ENCODE measurements around the gene ZSCAN10. TPM values are rescaled to one million over a fixed set of nuclear protein-coding genes. Genes with fewer than 3 reads are reported as not detected.

Gene ZSCAN10
- total and polyA plus RNA-seq, 10 donors, result 0.02 to 0.85 (median 0.06) TPM; not detected in 7

Small RNAs within 50 kb of the gene (small RNA-seq; reads per million reads assigned to genes)
- gene RNU1-22P, result 0 to 0.08 (median 0.03) reads per million in 4 donors

Other genes with a start within 250 kb of the ZSCAN10 start
- under 1 TPM in 1 of 7 donors, not detected in 6; 0.60 TPM for gene PRSS22, start 241.1 kb downstream of the ZSCAN10 start, total RNA-seq
- gene PRSS22, start 241.1 kb downstream of the ZSCAN10 start, polyA plus RNA-seq, result under 1 TPM in 2 of 3 donors, not detected in 1; 0.19 to 0.33 TPM
- gene FLYWCH2, start 216.1 kb downstream of the ZSCAN10 start, total RNA-seq, result 10 to 100 TPM; 27.5 to 98.6 (median 48.4) TPM
- 10 to 100 TPM; 31.6 to 62.6 (median 49.5) TPM for gene FLYWCH2, start 216.1 kb downstream of the ZSCAN10 start, polyA plus RNA-seq
- 10 to 100 TPM; 34.8 to 79.3 (median 57.0) TPM for gene FLYWCH1, start 187.4 kb downstream of the ZSCAN10 start, total RNA-seq
- 10 to 100 TPM; 14.0 to 47.0 (median 43.9) TPM for gene FLYWCH1, start 187.4 kb downstream of the ZSCAN10 start, polyA plus RNA-seq
- gene KREMEN2, start 135.0 kb downstream of the ZSCAN10 start, total RNA-seq, result 1 to 10 TPM in 1 of 7 donors, under 1 TPM in 1, not detected in 5; 0.40 to 1.0 TPM
- gene KREMEN2, start 135.0 kb downstream of the ZSCAN10 start, polyA plus RNA-seq, result 1 to 10 TPM in 1 of 3 donors, under 1 TPM in 2; 0.41 to 1.2 (median 0.42) TPM
- 1 to 10 TPM; 3.3 to 9.0 (median 6.4) TPM for gene PAQR4, start 129.9 kb downstream of the ZSCAN10 start, total RNA-seq
- 1 to 10 TPM; 2.1 to 7.1 (median 6.3) TPM for gene PAQR4, start 129.9 kb downstream of the ZSCAN10 start, polyA plus RNA-seq
- 1 to 10 TPM; 3.3 to 9.6 (median 5.6) TPM for gene PKMYT1, start 118.8 kb downstream of the ZSCAN10 start, total RNA-seq
- gene PKMYT1, start 118.8 kb downstream of the ZSCAN10 start, polyA plus RNA-seq, result 10 to 100 TPM in 1 of 3 donors, 1 to 10 TPM in 2; 3.9 to 11.3 (median 6.8) TPM
- gene CLDN9, start 86.4 kb downstream of the ZSCAN10 start, total RNA-seq, result 1 to 10 TPM in 2 of 7 donors, under 1 TPM in 5; 0.24 to 1.7 (median 0.56) TPM
- under 1 TPM; 0.06 to 0.37 (median 0.16) TPM for gene CLDN9, start 86.4 kb downstream of the ZSCAN10 start, polyA plus RNA-seq
- gene CLDN6, start 81.1 kb downstream of the ZSCAN10 start, total RNA-seq, result not detected
- not detected for gene CLDN6, start 81.1 kb downstream of the ZSCAN10 start, polyA plus RNA-seq
- 10 to 100 TPM in 3 of 7 donors, 1 to 10 TPM in 4; 2.0 to 26.1 (median 7.5) TPM for gene TNFRSF12A, start 78.9 kb downstream of the ZSCAN10 start, total RNA-seq
- 10 to 100 TPM in 1 of 3 donors, 1 to 10 TPM in 2; 7.7 to 16.5 (median 8.3) TPM for gene TNFRSF12A, start 78.9 kb downstream of the ZSCAN10 start, polyA plus RNA-seq
- gene HCFC1R1, start 75.4 kb downstream of the ZSCAN10 start, total RNA-seq, result 10 to 100 TPM; 15.5 to 30.8 (median 21.6) TPM
- gene HCFC1R1, start 75.4 kb downstream of the ZSCAN10 start, polyA plus RNA-seq, result 10 to 100 TPM; 60.5 to 74.5 (median 62.8) TPM
- gene THOC6, start 75.3 kb downstream of the ZSCAN10 start, total RNA-seq, result 10 to 100 TPM; 19.3 to 30.4 (median 26.3) TPM
- 10 to 100 TPM; 40.7 to 57.2 (median 41.0) TPM for gene THOC6, start 75.3 kb downstream of the ZSCAN10 start, polyA plus RNA-seq
- under 1 TPM in 4 of 7 donors, not detected in 3; 0.30 to 0.77 (median 0.32) TPM for gene BICDL2, start 62.4 kb downstream of the ZSCAN10 start, total RNA-seq
- gene BICDL2, start 62.4 kb downstream of the ZSCAN10 start, polyA plus RNA-seq, result under 1 TPM; 0.03 to 0.22 (median 0.15) TPM
- gene MMP25, start 52.7 kb downstream of the ZSCAN10 start, total RNA-seq, result 100 to 1,000 TPM in 4 of 7 donors, 10 to 100 TPM in 3; 24.3 to 282 (median 113) TPM
- gene MMP25, start 52.7 kb downstream of the ZSCAN10 start, polyA plus RNA-seq, result 10 to 100 TPM in 2 of 3 donors, 1 to 10 TPM in 1; 2.7 to 45.0 (median 41.9) TPM
- 100 to 1,000 TPM; 171 to 414 (median 309) TPM for gene IL32, start 33.7 kb downstream of the ZSCAN10 start, total RNA-seq
- 100 to 1,000 TPM; 256 to 624 (median 277) TPM for gene IL32, start 33.7 kb downstream of the ZSCAN10 start, polyA plus RNA-seq
- 10 to 100 TPM in 1 of 7 donors, 1 to 10 TPM in 6; 4.1 to 10.4 (median 5.3) TPM for gene ZNF205, start 13.3 kb upstream of the ZSCAN10 start, total RNA-seq
- gene ZNF205, start 13.3 kb upstream of the ZSCAN10 start, polyA plus RNA-seq, result 10 to 100 TPM in 1 of 3 donors, 1 to 10 TPM in 2; 3.5 to 14.2 (median 6.9) TPM
- 10 to 100 TPM in 1 of 7 donors, 1 to 10 TPM in 6; 6.8 to 11.4 (median 7.9) TPM for gene ZNF213, start 35.7 kb upstream of the ZSCAN10 start, total RNA-seq
- 1 to 10 TPM; 2.4 to 5.9 (median 2.9) TPM for gene ZNF213, start 35.7 kb upstream of the ZSCAN10 start, polyA plus RNA-seq
- not detected for gene OR1F1, start 88.9 kb upstream of the ZSCAN10 start, total RNA-seq
- gene OR1F1, start 88.9 kb upstream of the ZSCAN10 start, polyA plus RNA-seq, result not detected
- 10 to 100 TPM; 14.2 to 24.4 (median 15.4) TPM for gene ZNF200, start 135.9 kb upstream of the ZSCAN10 start, total RNA-seq
- 1 to 10 TPM; 4.2 to 6.3 (median 4.8) TPM for gene ZNF200, start 135.9 kb upstream of the ZSCAN10 start, polyA plus RNA-seq
- gene MEFV, start 157.3 kb upstream of the ZSCAN10 start, total RNA-seq, result 10 to 100 TPM; 14.9 to 61.1 (median 28.0) TPM
- gene MEFV, start 157.3 kb upstream of the ZSCAN10 start, polyA plus RNA-seq, result 1 to 10 TPM in 2 of 3 donors, under 1 TPM in 1; 0.39 to 3.7 (median 1.2) TPM
- 10 to 100 TPM; 27.8 to 51.9 (median 39.1) TPM for gene ZNF263, start 184.2 kb upstream of the ZSCAN10 start, total RNA-seq
- gene ZNF263, start 184.2 kb upstream of the ZSCAN10 start, polyA plus RNA-seq, result 10 to 100 TPM; 16.0 to 21.6 (median 19.8) TPM
- gene TIGD7, start 206.1 kb upstream of the ZSCAN10 start, total RNA-seq, result 10 to 100 TPM in 2 of 7 donors, 1 to 10 TPM in 5; 5.8 to 12.0 (median 9.2) TPM
- 1 to 10 TPM; 3.6 to 3.8 (median 3.7) TPM for gene TIGD7, start 206.1 kb upstream of the ZSCAN10 start, polyA plus RNA-seq
- 10 to 100 TPM; 29.7 to 48.2 (median 42.5) TPM for gene ZNF75A, start 206.2 kb upstream of the ZSCAN10 start, total RNA-seq
- gene ZNF75A, start 206.2 kb upstream of the ZSCAN10 start, polyA plus RNA-seq, result 10 to 100 TPM; 17.1 to 30.1 (median 24.2) TPM

All from spleen (tissue), 11 donors.